Brain microvascular endothelial cell (primary cell): ENCODE data around the gene COMMD2.

Source experiments
- DNase-seq: peaks from one replicate; pipeline ENCODE4 v3.0.0-alpha.2; 2020
- H3K27ac ChIP-seq: fragments of 250-450 bp; sonication (Bioruptor Pico); 2 replicates; pipeline ENCODE4 v1.5.1; 2020; ENCODE audit warnings: mild to moderate bottlenecking, moderate library complexity
- H3K27me3 ChIP-seq: fragments of 250-450 bp; sonication (Bioruptor Pico); replicated peaks from 2 replicates; pipeline ENCODE4 v1.5.1; 2020; ENCODE audit warnings: mild to moderate bottlenecking
- H3K36me3 ChIP-seq: fragments of 250-450 bp; sonication (Bioruptor Pico); replicated peaks from 2 replicates; pipeline ENCODE4 v1.5.1; 2020; ENCODE audit warnings: mild to moderate bottlenecking
- H3K4me3 ChIP-seq: 2 replicates; pipeline ENCODE4 v1.5.1; 2011; ENCODE audit warnings: low read depth, mild to moderate bottlenecking, control low read depth, low read length, moderate library complexity
- CTCF ChIP-seq: IDR thresholded peaks from 2 replicates; pipeline ENCODE4 v1.5.1; 2011; ENCODE audit warnings: low read depth, mild to moderate bottlenecking, moderate library complexity, low read length, control low read depth, inconsistent platforms; ENCODE audit errors: missing control alignments
- in situ Hi-C: cut with HindIII; loops from 2 replicates; pipeline ENCODE4 v1.10.0; 2017; ENCODE audit warnings: low sequenced_read_pairs, low pct_ligation_motif_present

The COMMD2 gene

GRCh38 chr3:149702691-149703441 is 49.4 kb downstream of the COMMD2 start:
- Histone ChIP-seq H3K4me3 (no peak overlapping the region), H3K27me3 (no peaks in the 10 kb centered on the region), H3K27ac (peak overlapping the region; percentile 63), H3K36me3 (no peaks in the 10 kb centered on the region)
- peak; percentile 73 for DNase-seq
- in situ Hi-C loops: no loop called here
- TF ChIP-seq CTCF: no peak

- H3K4me3 ChIP-seq: no peak overlapping the region
- H3K36me3 ChIP-seq: no peaks in the 10 kb centered on the region
- no peak overlapping the region for H3K27ac ChIP-seq
- in situ Hi-C loops: no loop called here
- no peak for TF ChIP-seq CTCF
- H3K27me3 ChIP-seq: no peaks in the 10 kb centered on the region
- DNase-seq: no peak
Measured at GRCh38 chr3:149701977-149702350, 50.3 kb downstream of the COMMD2 start.

- Histone ChIP-seq H3K36me3 (no peaks in the 10 kb centered on the region), H3K4me3 (no peak overlapping the region), H3K27me3 (no peaks in the 10 kb centered on the region), H3K27ac (no peak overlapping the region)
- in situ Hi-C loops: no loop called here
- no peak for TF ChIP-seq CTCF
- DNase-seq: no peak
Measured at GRCh38 chr3:149701206-149701976, 50.9 kb downstream of the COMMD2 start.
